Upper lobe of left lung (tissue), 6 donors: Measurements from ENCODE around the gene RRAD. TPM values are rescaled to one million over a fixed set of nuclear protein-coding genes. Genes with fewer than 3 reads are reported as not detected.

Experiments
- ATAC-seq, 2 donors: fragments of 200-7000 bp; cut with Tn5 transposase; one replicate each; pipeline ENCODE4 v1.9.1; 2022; ENCODE audit warnings: mild to moderate bottlenecking in 2 of 2, moderate library complexity in 2 of 2; ENCODE audit not compliant: low FRiP score in 2 of 2
- DNase-seq, 2 donors: peaks; one replicate each; pipeline ENCODE4 v3.0.0-alpha.2; 2019 to 2020
- H3K27ac ChIP-seq, 4 donors: fragments of 200-600 bp; sonication (generic); one replicate each; pipeline ENCODE4 v1.5.1; 2016 to 2019
- H3K27me3 ChIP-seq, 4 donors: fragments of 200-600 bp; sonication (generic); one replicate each; pipeline ENCODE4 v1.5.1; 2017 to 2019
- H3K36me3 ChIP-seq, 4 donors: fragments of 200-600 bp; sonication (generic); one replicate each; pipeline ENCODE4 v1.5.1; 2016 to 2019
- H3K4me1 ChIP-seq, 4 donors: fragments of 200-600 bp; sonication (generic); one replicate each; pipeline ENCODE4 v1.5.1; 2018 to 2019
- H3K4me3 ChIP-seq, 4 donors: fragments of 200-600 bp; sonication (generic); one replicate each; pipeline ENCODE4 v1.5.1; 2017 to 2019; ENCODE audit warnings: mild to moderate bottlenecking in 2 of 4, moderate library complexity in 1 of 4
- H3K9me3 ChIP-seq, 4 donors: fragments of 200-600 bp; sonication (generic); one replicate each; pipeline ENCODE4 v1.5.1; 2018 to 2019
- EP300 ChIP-seq, 4 donors: sonication (generic); formaldehyde crosslinking; IDR thresholded peaks; one replicate each; pipeline ENCODE4 v1.5.1; 2017; ENCODE audit warnings: antibody characterized with exemption in 4 of 4, control low read depth in 2 of 4
- POLR2A ChIP-seq, 4 donors: fragments of 450-650 bp; IDR thresholded peaks; one replicate each; pipeline ENCODE4 v1.5.1; 2016 to 2017; ENCODE audit warnings: antibody characterized with exemption in 4 of 4, mild to moderate bottlenecking in 2 of 4
- POLR2AphosphoS5 ChIP-seq, 2 donors: sonication (generic); formaldehyde crosslinking; IDR thresholded peaks; one replicate each; pipeline ENCODE4 v1.5.1; 2017; ENCODE audit warnings: antibody characterized with exemption in 2 of 2
- WGBS, 2 donors: methylation state at CpG; one replicate each; pipeline ENCODE4 v1.1.5; 2017 to 2018; 5-methylcytosine and 5-hydroxymethylcytosine counted together
- total RNA-seq, 6 donors: library from RNA; depleted of rRNA in 4 of 6; stranded (reverse); fragments of >200 nt in 4 of 6; gene quantifications; one replicate each; pipeline versions ENCODE4 v1.1.0 to v1.2.1, GENCODE V29; 2016 to 2021
- TF ChIP-seq, protein P1 (sequence below), 6 experiments: fragments of 450-650 bp in 4 of 6; fragments of 200-600 bp in 2 of 6; sonication (generic) in 2 of 6; IDR thresholded peaks; one replicate each; pipeline ENCODE4 v1.5.1; 2016 to 2019; ENCODE audit warnings: antibody characterized with exemption in 6 of 6
- donor health status: DM: no; HTN: no; CAD: no; lungs with moderate emphysema.
- donor health status: DM: no; HTN: yes; CAD: no; lungs with severe emphysema.

RRAD gene
- total RNA-seq, 6 donors from 2014 or later, result 13.8 to 50.3 (median 47.0) TPM

- DNase-seq (no peak), ATAC-seq (no peak)
- Histone ChIP-seq H3K27me3 (no peaks in the 10 kb centered on the region), H3K36me3 (no peaks in the 10 kb centered on the region), H3K27ac (no peak overlapping the region), H3K9me3 (no peaks in the 10 kb centered on the region), H3K4me3 (no peak overlapping the region), H3K4me1 (peaks cover 9 to 15% (median 11%) of the 10 kb centered on the region in 4 donors)
- 91% methylated on average over 5 to 14 of the region's 14 CpGs for WGBS, 2 donors
- TF ChIP-seq EP300 (IDR thresholded peaks at IDR 0.05) (no peak), POLR2A (IDR thresholded peaks at IDR 0.05) (no peak), POLR2AphosphoS5 (IDR thresholded peaks at IDR 0.05) (no peak)
- TF ChIP-seq, protein P1, sequence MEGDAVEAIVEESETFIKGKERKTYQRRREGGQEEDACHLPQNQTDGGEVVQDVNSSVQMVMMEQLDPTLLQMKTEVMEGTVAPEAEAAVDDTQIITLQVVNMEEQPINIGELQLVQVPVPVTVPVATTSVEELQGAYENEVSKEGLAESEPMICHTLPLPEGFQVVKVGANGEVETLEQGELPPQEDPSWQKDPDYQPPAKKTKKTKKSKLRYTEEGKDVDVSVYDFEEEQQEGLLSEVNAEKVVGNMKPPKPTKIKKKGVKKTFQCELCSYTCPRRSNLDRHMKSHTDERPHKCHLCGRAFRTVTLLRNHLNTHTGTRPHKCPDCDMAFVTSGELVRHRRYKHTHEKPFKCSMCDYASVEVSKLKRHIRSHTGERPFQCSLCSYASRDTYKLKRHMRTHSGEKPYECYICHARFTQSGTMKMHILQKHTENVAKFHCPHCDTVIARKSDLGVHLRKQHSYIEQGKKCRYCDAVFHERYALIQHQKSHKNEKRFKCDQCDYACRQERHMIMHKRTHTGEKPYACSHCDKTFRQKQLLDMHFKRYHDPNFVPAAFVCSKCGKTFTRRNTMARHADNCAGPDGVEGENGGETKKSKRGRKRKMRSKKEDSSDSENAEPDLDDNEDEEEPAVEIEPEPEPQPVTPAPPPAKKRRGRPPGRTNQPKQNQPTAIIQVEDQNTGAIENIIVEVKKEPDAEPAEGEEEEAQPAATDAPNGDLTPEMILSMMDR (IDR thresholded peaks at IDR 0.05), result no peak
These were observed 16.4 kb downstream of the RRAD start for GRCh38 chr16:66908762-66909559.

DNA sequence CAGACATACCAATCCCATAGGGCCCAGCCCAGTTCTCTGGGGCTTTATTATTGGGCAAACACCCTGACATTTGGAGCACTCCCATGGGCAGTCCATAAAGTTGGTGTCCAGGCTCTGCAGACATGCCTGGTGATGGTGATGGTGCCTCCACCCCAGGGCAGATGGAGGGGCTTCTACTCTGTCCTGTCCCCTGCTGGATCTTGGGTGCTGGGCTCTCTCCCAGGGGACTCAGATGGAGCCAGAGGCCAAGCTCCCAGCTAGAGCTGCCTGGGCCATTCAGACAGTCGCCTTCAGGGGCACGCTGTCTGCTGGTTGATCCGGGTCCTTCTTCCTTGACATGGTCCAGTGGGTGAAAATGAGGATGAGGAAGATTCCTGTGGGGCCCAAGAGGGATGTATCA lies 17.2 kb downstream of the RRAD start:
- no peak overlapping the region for H3K27ac ChIP-seq
- DNase-seq, result no peak
- no peak overlapping the region for H3K4me3 ChIP-seq
- no peaks in the 10 kb centered on the region for H3K9me3 ChIP-seq
- no peak for ATAC-seq
- H3K27me3 ChIP-seq, result no peaks in the 10 kb centered on the region
- no peak for TF ChIP-seq POLR2A (IDR thresholded peaks at IDR 0.05)
- no peak for TF ChIP-seq POLR2AphosphoS5 (IDR thresholded peaks at IDR 0.05)
- TF ChIP-seq, protein P1 (IDR thresholded peaks at IDR 0.05), result no peak
- TF ChIP-seq EP300 (IDR thresholded peaks at IDR 0.05), result no peak
- H3K4me1 ChIP-seq, result peaks cover 9 to 15% (median 11%) of the 10 kb centered on the region in 4 donors
- H3K36me3 ChIP-seq, result no peaks in the 10 kb centered on the region
- 88% methylated on average over 3 of the region's 3 CpGs; no CpG with 5 or more reads in 1 of the 2 donors for WGBS, 2 donors

DNA sequence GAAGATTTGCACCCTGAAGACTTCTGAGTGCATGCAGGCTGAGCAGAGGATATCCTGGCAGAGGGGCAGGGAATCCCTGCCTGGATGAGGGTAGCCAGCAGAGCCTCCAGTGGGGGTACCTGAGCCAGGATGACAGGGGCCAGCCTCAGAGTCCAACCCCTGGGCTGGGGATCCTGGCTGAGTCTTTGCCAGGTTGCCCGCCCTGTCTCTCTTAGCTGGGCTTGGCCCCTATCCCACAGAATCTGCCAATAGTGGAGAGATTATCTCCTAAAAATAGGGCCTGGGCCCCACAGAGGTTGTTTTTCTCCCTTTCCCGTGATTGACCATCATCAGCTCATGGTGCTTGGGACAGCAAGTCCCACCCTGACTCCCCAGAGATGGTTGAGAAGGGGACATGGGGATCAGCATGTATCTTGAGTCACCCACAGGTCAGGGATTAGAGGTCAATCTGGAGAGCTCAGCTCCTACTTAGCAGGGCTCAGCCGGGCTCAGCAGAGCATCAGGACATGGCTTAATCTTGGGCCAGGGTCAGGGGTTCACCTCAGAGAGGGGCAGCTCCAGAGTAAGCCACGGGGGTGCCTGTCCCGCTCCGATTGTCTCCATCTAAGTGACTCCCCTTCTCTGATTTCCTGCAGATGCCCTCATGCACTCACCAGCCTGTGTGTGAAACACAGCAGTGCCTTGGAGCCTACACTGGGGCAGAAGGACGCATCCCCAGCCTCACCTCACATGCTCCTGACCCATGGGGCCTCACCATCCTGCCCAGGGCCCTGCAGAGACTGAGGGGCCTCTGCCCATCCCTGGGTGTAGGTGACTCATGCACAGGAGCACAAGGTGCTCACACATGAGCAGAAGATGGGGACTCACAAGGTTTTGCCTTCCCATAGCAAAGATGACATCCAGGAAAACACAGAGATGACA lies 18.2 kb downstream of the RRAD start:
- Histone ChIP-seq H3K4me3 (no peak overlapping the region), H3K36me3 (no peaks in the 10 kb centered on the region), H3K27ac (peak overlapping the region in 2 of 4 donors; percentile 16 to 60), H3K4me1 (peaks cover 9 to 15% (median 11%) of the 10 kb centered on the region in 4 donors), H3K9me3 (no peaks in the 10 kb centered on the region), H3K27me3 (no peaks in the 10 kb centered on the region)
- no peak for ATAC-seq
- 61 to 65% methylated on average over 6 to 7 of the region's 7 CpGs for WGBS, 2 donors
- TF ChIP-seq POLR2A (IDR thresholded peaks at IDR 0.05) (no peak), EP300 (IDR thresholded peaks at IDR 0.05) (peak in 2 of 4 donors; percentile 86 to 91), POLR2AphosphoS5 (IDR thresholded peaks at IDR 0.05) (peak in 1 of 2 donors; percentile 54)
- TF ChIP-seq, protein P1 (IDR thresholded peaks at IDR 0.05), result no peak
- DNase-seq, result no peak

DNA sequence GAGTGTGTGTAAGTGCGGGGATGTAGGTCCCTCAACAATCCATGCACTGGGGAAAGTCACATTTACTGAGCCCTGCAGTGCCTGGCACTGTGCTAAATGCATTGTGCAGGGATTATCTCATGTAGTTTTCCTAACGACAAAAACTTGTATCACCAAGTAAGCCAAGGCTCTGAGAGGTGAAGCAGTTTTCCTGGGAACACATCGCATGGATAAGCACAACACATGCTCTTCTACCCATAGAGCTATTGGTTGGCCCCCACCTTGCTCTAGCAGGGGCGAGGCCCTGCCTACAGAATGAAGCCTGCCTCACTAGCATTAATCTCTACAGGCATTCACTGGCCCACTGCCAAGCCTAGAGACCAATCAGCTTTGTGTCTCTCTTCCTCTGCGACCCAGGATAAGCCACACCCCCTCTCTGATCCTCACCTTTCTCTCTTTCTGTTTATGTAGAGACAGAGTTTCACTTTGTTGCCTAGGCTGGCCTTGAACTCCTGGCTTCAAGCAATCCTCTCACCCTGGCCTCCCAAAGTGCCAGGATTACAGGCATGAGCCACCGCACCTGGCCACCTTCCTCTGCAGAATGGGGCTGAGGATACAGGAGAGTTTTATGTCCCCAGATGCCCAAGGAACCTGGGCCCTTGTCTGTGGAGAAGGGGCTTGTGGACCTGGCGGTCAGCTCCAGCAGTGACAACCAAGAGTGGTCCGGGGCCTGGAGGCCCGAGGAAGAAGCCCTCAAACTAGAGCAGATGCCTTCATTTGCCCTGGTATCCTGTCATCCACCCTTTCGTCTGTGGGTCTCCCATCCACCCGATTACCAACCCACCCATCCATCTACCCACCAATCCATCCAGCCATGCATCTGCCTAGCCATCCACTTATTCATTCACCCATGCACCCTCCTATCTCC lies 19.4 kb downstream of the RRAD start:
- ATAC-seq (no peak), DNase-seq (peak in 1 of 2 donors; percentile 46)
- Histone ChIP-seq H3K4me1 (peaks cover 16 to 20% (median 19%) of the 10 kb centered on the region in 4 donors), H3K27me3 (no peaks in the 10 kb centered on the region), H3K27ac (peak overlapping the region in 3 of 4 donors; percentile 51 to 60 (median 57)), H3K36me3 (no peaks in the 10 kb centered on the region), H3K9me3 (no peaks in the 10 kb centered on the region), H3K4me3 (no peak overlapping the region)
- WGBS, 2 donors, result 76 to 78% methylated on average over 10 to 11 of the region's 11 CpGs
- TF ChIP-seq POLR2A (IDR thresholded peaks at IDR 0.05), result no peak
- TF ChIP-seq, protein P1 (IDR thresholded peaks at IDR 0.05), result no peak
- no peak for TF ChIP-seq EP300 (IDR thresholded peaks at IDR 0.05)
- TF ChIP-seq POLR2AphosphoS5 (IDR thresholded peaks at IDR 0.05), result no peak
